Adrenal gland (tissue), 12 donors: Measurements from ENCODE around the gene SLC6A13. TPM values are rescaled to one million over a fixed set of nuclear protein-coding genes. Genes with fewer than 3 reads are reported as not detected.

ENCODE experiments used
- DNase-seq, 7 donors: peaks; one replicate each; pipeline ENCODE4 v3.0.0-alpha.2; 2019 to 2020
- H3K27ac ChIP-seq, 5 donors: fragments of 200-600 bp; sonication (generic) in 4 of 5; 1 replicate in 3 of 5; 2 replicates in 2 of 5; pipeline versions ENCODE4 v1.5.1 to v1.8.0; 2016 to 2020; ENCODE audit warnings: mild to moderate bottlenecking in 1 of 5
- H3K27me3 ChIP-seq: fragments of 200-600 bp; 2 replicates; pipeline ENCODE4 v1.8.0; 2021
- H3K36me3 ChIP-seq, 2 donors: fragments of 200-600 bp; replicated peaks in 1 of 2; 1 replicate in 1 of 2; 2 replicates in 1 of 2; pipeline versions ENCODE4 v1.5.1 to v1.8.0; 2018 to 2022
- H3K4me1 ChIP-seq, 2 donors: fragments of 200-600 bp; replicated peaks in 1 of 2; 1 replicate in 1 of 2; 2 replicates in 1 of 2; pipeline versions ENCODE4 v1.5.1 to v1.8.0; 2018 to 2021
- H3K4me3 ChIP-seq, 4 donors: fragments of 200-600 bp; sonication (generic) in 3 of 4; one replicate each; pipeline ENCODE4 v1.5.1; 2016 to 2018
- H3K9me3 ChIP-seq, 3 donors: fragments of 200-600 bp; sonication (generic) in 1 of 3; replicated peaks in 1 of 3; 1 replicate in 2 of 3; 2 replicates in 1 of 3; pipeline versions ENCODE4 v1.5.1 to v1.8.0; 2016 to 2021
- CTCF ChIP-seq, 6 experiments: fragments of 450-650 bp in 4 of 6; fragments of 200-600 bp in 2 of 6; sonication (generic) in 1 of 6; IDR thresholded peaks; 1 replicate in 5 of 6; 2 replicates in 1 of 6; pipeline versions ENCODE4 v1.5.1 to v1.8.0; 2016 to 2021; ENCODE audit warnings: antibody characterized with exemption in 6 of 6, mild to moderate bottlenecking in 2 of 6, moderate library complexity in 1 of 6
- POLR2A ChIP-seq, 2 donors: fragments of 450-650 bp; IDR thresholded peaks; one replicate each; pipeline ENCODE4 v1.6.1; 2017; ENCODE audit warnings: antibody characterized with exemption in 2 of 2, mild to moderate bottlenecking in 2 of 2, moderate library complexity in 1 of 2
- WGBS, 4 donors: extraction: QIAGEN DNeasy Blood & Tissue Kit in 2 of 4; methylation state at CpG; one replicate each; pipeline versions ENCODE4 v1.1.5 to v1.1.7; 2013 to 2017; 5-methylcytosine and 5-hydroxymethylcytosine counted together
- intact Hi-C, 2 donors: fragments of 100-400 bp; cut with DNase I; formaldehyde crosslinking; loops; one replicate each; pipeline versions ENCODE4 v1.14.1 to v1.15.0; 2022 to 2023
- polyA plus RNA-seq, 3 donors: library from polyadenylated mRNA; stranded (reverse); fragments of 200-250 nt in 2 of 3; fragments of 350-450 nt in 1 of 3; fragmentation: Illumina TruSeq in 1 of 3; extraction: RNeasy Lipid Tissue Mini Kit (QIAGEN cat#74804) in 1 of 3; gene quantifications; one replicate each; pipeline ENCODE4 v1.2.3, GENCODE V29; 2013 to 2014
- total RNA-seq, 9 donors: library from RNA; depleted of rRNA in 4 of 9; stranded (reverse); fragments of >200 nt in 4 of 9; fragments of 120-200 nt in 1 of 9; fragmentation: NEBNext Ultra II Directional in 1 of 9; extraction: Animal tissue kit (Norgen Biotek cat#: 25700) in 1 of 9; gene quantifications; one replicate each; pipeline versions ENCODE4 v1.1.0 to v1.2.4, GENCODE V29; 2013 to 2023
- donor health status: healthy with polysubstance abuse.
- donor health status: Bipolar disorder and iron deficiency.
- donor health status: DM: yes; HTN: yes; CAD: no.
- donor health status: DM: no; HTN: no; CAD: no.
- donor health status: DM: no; HTN: no; CAD: no.
- donor health status: DM: yes; HTN: yes; CAD: no.

The SLC6A13 gene
- total and polyA plus RNA-seq, 12 donors: 0.22 to 1.0 (median 0.64) TPM; not detected in 6

GRCh38 chr12:207804-208203 lies 54.8 kb downstream of the SLC6A13 start:
- intact Hi-C loops: no loop called here
- H3K4me1 ChIP-seq: peaks cover 0 to 5% of the 10 kb centered on the region in 2 donors
- peaks cover 13% of the 10 kb centered on the region for H3K27me3 ChIP-seq
- H3K27ac ChIP-seq: no peak overlapping the region
- DNase-seq: no peak
- 86 to 90% (median 88%) methylated on average over 6 to 10 of the region's 10 CpGs for WGBS, 4 donors
- no peaks in the 10 kb centered on the region for H3K9me3 ChIP-seq
- TF ChIP-seq POLR2A (IDR thresholded peaks at IDR 0.05): no peak
- no peak for TF ChIP-seq CTCF (IDR thresholded peaks at IDR 0.05)
- no peaks in the 10 kb centered on the region for H3K36me3 ChIP-seq
- no peak overlapping the region for H3K4me3 ChIP-seq

GRCh38 chr12:206746-207440 lies 55.7 kb downstream of the SLC6A13 start:
- peaks cover 13% of the 10 kb centered on the region for H3K27me3 ChIP-seq
- intact Hi-C loops: no loop called here
- H3K4me1 ChIP-seq: peaks cover 0 to 5% of the 10 kb centered on the region in 2 donors
- H3K27ac ChIP-seq: no peak overlapping the region
- H3K9me3 ChIP-seq: no peaks in the 10 kb centered on the region
- TF ChIP-seq POLR2A (IDR thresholded peaks at IDR 0.05) (no peak), CTCF (IDR thresholded peaks at IDR 0.05) (no peak)
- 86 to 90% (median 88%) methylated on average over 19 to 21 of the region's 21 CpGs for WGBS, 4 donors
- H3K36me3 ChIP-seq: no peaks in the 10 kb centered on the region
- no peak for DNase-seq
- H3K4me3 ChIP-seq: no peak overlapping the region

- peaks cover 0 to 5% of the 10 kb centered on the region in 2 donors for H3K4me1 ChIP-seq
- H3K27ac ChIP-seq: no peak overlapping the region
- no peak for TF ChIP-seq POLR2A (IDR thresholded peaks at IDR 0.05)
- TF ChIP-seq CTCF (IDR thresholded peaks at IDR 0.05): no peak
- intact Hi-C loops: no loop called here
- no peak overlapping the region for H3K4me3 ChIP-seq
- 85 to 95% (median 88%) methylated on average over 4 of the region's 4 CpGs for WGBS, 4 donors
- H3K36me3 ChIP-seq: no peaks in the 10 kb centered on the region
- no peaks in the 10 kb centered on the region for H3K9me3 ChIP-seq
- H3K27me3 ChIP-seq: peaks cover 13% of the 10 kb centered on the region
- DNase-seq: no peak
Observed at GRCh38 chr12:205026-205425, 57.6 kb downstream of the SLC6A13 start.

GRCh38 chr12:204261-204678 lies 58.4 kb downstream of the SLC6A13 start:
- no peak overlapping the region for H3K4me3 ChIP-seq
- DNase-seq: no peak
- intact Hi-C loops: no loop called here
- no peak overlapping the region for H3K27ac ChIP-seq
- peaks cover 0 to 5% of the 10 kb centered on the region in 2 donors for H3K4me1 ChIP-seq
- no peaks in the 10 kb centered on the region for H3K36me3 ChIP-seq
- 89 to 91% (median 89%) methylated on average over 9 to 11 of the region's 11 CpGs for WGBS, 4 donors
- peaks cover 13% of the 10 kb centered on the region for H3K27me3 ChIP-seq
- no peaks in the 10 kb centered on the region for H3K9me3 ChIP-seq
- no peak for TF ChIP-seq POLR2A (IDR thresholded peaks at IDR 0.05)
- TF ChIP-seq CTCF (IDR thresholded peaks at IDR 0.05): no peak
